ENCODE measurements around the gene TPD52L1.

Gene TPD52L1

GRCh38 chr6:125227244-125227643 is 73.7 kb downstream of the TPD52L1 start:
- TF ChIP-seq CTCF (IDR thresholded peaks at IDR 0.05; ENCODE audit: low read depth, low read length, missing control alignments) = no peak
- DNase-seq (ENCODE audit: extremely low read depth, low read depth) = no peak
- H3K4me3 ChIP-seq (replicated peaks; ENCODE audit: low read depth, low read length) = no peak overlapping the region

GRCh38 chr6:125228981-125229479 is 75.5 kb downstream of the TPD52L1 start:
- no peak for DNase-seq (ENCODE audit: extremely low read depth, low read depth)
- H3K4me3 ChIP-seq (replicated peaks; ENCODE audit: low read depth, low read length) = no peak overlapping the region
- no peak for TF ChIP-seq CTCF (IDR thresholded peaks at IDR 0.05; ENCODE audit: low read depth, low read length, missing control alignments)

- TF ChIP-seq CTCF (IDR thresholded peaks at IDR 0.05; ENCODE audit: low read depth, low read length, missing control alignments) = no peak
- no peak overlapping the region for H3K4me3 ChIP-seq (replicated peaks; ENCODE audit: low read depth, low read length)
- no peak for DNase-seq (ENCODE audit: extremely low read depth, low read depth)
Observed at GRCh38 chr6:125230674-125231073, 77.1 kb downstream of the TPD52L1 start.

GRCh38 chr6:125231133-125231532 is 77.6 kb downstream of the TPD52L1 start:
- H3K4me3 ChIP-seq (replicated peaks; ENCODE audit: low read depth, low read length) = no peak overlapping the region
- TF ChIP-seq CTCF (IDR thresholded peaks at IDR 0.05; ENCODE audit: low read depth, low read length, missing control alignments) = no peak
- DNase-seq (ENCODE audit: extremely low read depth, low read depth) = no peak

- TF ChIP-seq CTCF (IDR thresholded peaks at IDR 0.05; ENCODE audit: low read depth, low read length, missing control alignments) = no peak
- H3K4me3 ChIP-seq (replicated peaks; ENCODE audit: low read depth, low read length) = no peak overlapping the region
- no peak for DNase-seq (ENCODE audit: extremely low read depth, low read depth)
Observed at GRCh38 chr6:125231574-125232343, 78.2 kb downstream of the TPD52L1 start.

- no peak for DNase-seq (ENCODE audit: extremely low read depth, low read depth)
- no peak for TF ChIP-seq CTCF (IDR thresholded peaks at IDR 0.05; ENCODE audit: low read depth, low read length, missing control alignments)
Observed at GRCh38 chr6:125232466-125232865, 78.9 kb downstream of the TPD52L1 start.

More at GRCh38 chr6:125232466-125232865, 78.9 kb downstream of the TPD52L1 start:
- no peak overlapping the region for H3K4me3 ChIP-seq (replicated peaks; ENCODE audit: low read depth, low read length)
